H1 (cell line): ENCODE results near the gene GDPD4. TPM values are rescaled to one million over a fixed set of nuclear protein-coding genes. Genes with fewer than 3 reads are reported as not detected.

Experiments used
- CTCF ChIA-PET: fragments of 300-600 bp; sonication (Branson Sonifier 250); formaldehyde crosslinking; loops from one replicate; lab custom pipeline; 2021; ENCODE audit not compliant: partially characterized antibody; lab: Charles Lee
- POLR2A ChIA-PET: fragments of 300-600 bp; sonication (Branson Sonifier 250); formaldehyde crosslinking; loops from one replicate; lab custom pipeline; 2021; ENCODE audit warnings: inconsistent platforms; ENCODE audit not compliant: partially characterized antibody; lab: Charles Lee
- DNase-seq, 2 experiments: peaks; one replicate each; pipeline versions ENCODE4 v3.0.0 to v3.0.0-alpha.2; 2010 to 2022; ENCODE audit warnings: low spot score in 2 of 2, low read depth in 1 of 2, mixed read lengths in 1 of 2
- FAIRE-seq: peaks from 2 replicates; lab custom pipeline; 2011; peaks lifted over from hg19 to GRCh38; lab: Jason Lieb, UNC
- H2AFZ ChIP-seq: 2 replicates; pipeline ENCODE4 v1.8.1; 2012; ENCODE audit warnings: low read length, inconsistent platforms
- H2AK5ac ChIP-seq: 2 replicates; pipeline ENCODE4 v1.6.1; 2013; ENCODE audit warnings: low read depth, low read length
- H2BK120ac ChIP-seq: replicated peaks from 2 replicates; pipeline ENCODE3; 2013; ENCODE audit warnings: low read depth, low read length, inconsistent platforms
- H2BK12ac ChIP-seq: 2 replicates; pipeline ENCODE4 v1.6.1; 2013; ENCODE audit warnings: low read depth, low read length
- H2BK15ac ChIP-seq: 2 replicates; pipeline ENCODE4 v1.6.1; 2013; ENCODE audit warnings: low read length
- H2BK20ac ChIP-seq: 2 replicates; pipeline ENCODE4 v1.6.1; 2013; ENCODE audit warnings: low read length
- H2BK5ac ChIP-seq: 2 replicates; pipeline ENCODE4 v1.6.1; 2013; ENCODE audit warnings: low read depth, low read length
- H3K14ac ChIP-seq: 2 replicates; pipeline ENCODE4 v1.6.1; 2013; ENCODE audit warnings: inconsistent platforms; ENCODE audit not compliant: insufficient read length
- H3K18ac ChIP-seq: 2 replicates; pipeline ENCODE4 v1.6.1; 2013; ENCODE audit warnings: low read length; ENCODE audit errors: extremely low read depth
- H3K23ac ChIP-seq: 2 replicates; pipeline ENCODE4 v1.6.1; 2013; ENCODE audit warnings: inconsistent platforms; ENCODE audit not compliant: insufficient read length
- H3K23me2 ChIP-seq: 2 replicates; pipeline ENCODE4 v1.6.1; 2013; ENCODE audit warnings: low read depth, low read length
- H3K27ac ChIP-seq: 2 replicates; pipeline ENCODE4 v1.6.1; 2011; ENCODE audit warnings: low read depth, low read length, inconsistent platforms
- H3K27me3 ChIP-seq, 4 experiments: replicated peaks in 1 of 4; 1 replicate in 1 of 4; 2 replicates in 3 of 4; pipeline versions ENCODE4 v1.6.1 to v1.8.1; 2011 to 2013; ENCODE audit warnings: low read length in 3 of 4, mild to moderate bottlenecking in 3 of 4, inconsistent platforms in 2 of 4, mixed read lengths in 2 of 4, moderate library complexity in 1 of 4; ENCODE audit not compliant: control insufficient read depth in 3 of 4, insufficient read depth in 3 of 4; ENCODE audit errors: extremely low read depth in 1 of 4
- H3K36me3 ChIP-seq, 4 experiments: 2 replicates each; pipeline versions ENCODE4 v1.6.1 to v1.8.1; 2011 to 2013; ENCODE audit warnings: mild to moderate bottlenecking in 4 of 4, low read length in 3 of 4, moderate library complexity in 2 of 4, control low read depth in 1 of 4, inconsistent platforms in 1 of 4; ENCODE audit not compliant: insufficient read depth in 4 of 4, control insufficient read depth in 2 of 4
- H3K4ac ChIP-seq: replicated peaks from 2 replicates; pipeline ENCODE3; 2013; ENCODE audit warnings: low read length, low read depth, mixed read lengths, inconsistent platforms; ENCODE audit not compliant: insufficient read length
- H3K4me1 ChIP-seq, 4 experiments: replicated peaks in 1 of 4; 1 replicate in 1 of 4; 2 replicates in 3 of 4; pipeline versions ENCODE4 v1.6.1 to v1.8.1; 2011 to 2013; ENCODE audit warnings: low read length in 3 of 4, inconsistent platforms in 2 of 4, mixed read lengths in 1 of 4; ENCODE audit not compliant: insufficient read depth in 4 of 4, control insufficient read depth in 3 of 4
- H3K4me2 ChIP-seq, 2 experiments: 2 replicates each; pipeline versions ENCODE4 v1.6.1 to v1.8.1; 2011 to 2013; ENCODE audit warnings: low read depth in 2 of 2, low read length in 2 of 2, control low read depth in 1 of 2, inconsistent platforms in 1 of 2, mild to moderate bottlenecking in 1 of 2; ENCODE audit not compliant: insufficient read depth in 1 of 2
- H3K4me3 ChIP-seq, 4 experiments: fragments of 200-600, 300-600 bp in 1 of 4; sonication (generic), shearing (Covaris generic), sonication (Bioruptor Twin) in 1 of 4; 2 replicates each; pipeline versions ENCODE4 v1.5.1 to v1.8.1; 2011 to 2016; ENCODE audit warnings: low read length in 4 of 4, low read depth in 3 of 4, control low read depth in 2 of 4, inconsistent platforms in 2 of 4, mild to moderate bottlenecking in 2 of 4, mixed read lengths in 1 of 4, moderate library complexity in 1 of 4; ENCODE audit not compliant: insufficient read depth in 2 of 4; ENCODE audit errors: extremely low read depth in 1 of 4
- H3K56ac ChIP-seq: replicated peaks from 2 replicates; pipeline ENCODE3; 2013; ENCODE audit warnings: low read depth, mild to moderate bottlenecking, mixed read lengths, low read length, inconsistent platforms; ENCODE audit not compliant: insufficient read length
- H3K79me1 ChIP-seq: 2 replicates; pipeline ENCODE4 v1.6.1; 2013; ENCODE audit warnings: low read depth, low read length, control low read depth
- H3K79me2 ChIP-seq, 2 experiments: 2 replicates each; pipeline versions ENCODE4 v1.6.1 to v1.8.1; 2012 to 2013; ENCODE audit warnings: low read length in 2 of 2, mild to moderate bottlenecking in 2 of 2, inconsistent platforms in 1 of 2; ENCODE audit not compliant: insufficient read depth in 2 of 2, control insufficient read depth in 1 of 2
- H3K9ac ChIP-seq, 4 experiments: replicated peaks in 1 of 4; 1 replicate in 1 of 4; 2 replicates in 3 of 4; pipeline versions ENCODE4 v1.6.1 to v1.8.1; 2011 to 2013; ENCODE audit warnings: low read depth in 3 of 4, low read length in 3 of 4, control low read depth in 2 of 4, mild to moderate bottlenecking in 2 of 4, moderate library complexity in 2 of 4, inconsistent platforms in 1 of 4; ENCODE audit errors: extremely low read depth in 1 of 4
- H3K9me3 ChIP-seq, 2 experiments: 2 replicates each; pipeline versions ENCODE4 v1.6.1 to v1.8.1; 2012 to 2013; ENCODE audit warnings: mild to moderate bottlenecking in 2 of 2, moderate library complexity in 2 of 2, control low read depth in 1 of 2, inconsistent platforms in 1 of 2, low read depth in 1 of 2, low read length in 1 of 2, mixed read lengths in 1 of 2; ENCODE audit not compliant: insufficient read depth in 2 of 2
- H4K20me1 ChIP-seq, 2 experiments: replicated peaks in 1 of 2; 2 replicates each; pipeline versions ENCODE3 to v1.8.1; 2011 to 2013; ENCODE audit warnings: inconsistent platforms in 2 of 2, low read length in 2 of 2, mild to moderate bottlenecking in 1 of 2; ENCODE audit not compliant: insufficient read depth in 2 of 2, control insufficient read depth in 1 of 2
- H4K5ac ChIP-seq: 2 replicates; pipeline ENCODE4 v1.6.1; 2013; ENCODE audit warnings: low read length, low read depth, mixed read lengths, inconsistent platforms; ENCODE audit not compliant: insufficient read length
- H4K8ac ChIP-seq: 2 replicates; pipeline ENCODE4 v1.8.0; 2013; ENCODE audit warnings: mild to moderate bottlenecking, moderate library complexity, low read length, inconsistent platforms; ENCODE audit not compliant: insufficient read depth; ENCODE audit errors: extremely low read depth
- H4K91ac ChIP-seq: replicated peaks from 2 replicates; pipeline ENCODE3; 2013; ENCODE audit warnings: low read length, mixed read lengths, inconsistent platforms; ENCODE audit not compliant: insufficient read length
- BRCA1 ChIP-seq: IDR thresholded peaks from 2 replicates; pipeline ENCODE4 v1.6.1; 2012; ENCODE audit warnings: low read depth, low read length, improper control_type of control experiment
- EZH2 ChIP-seq: fragments of 200-600 bp; sonication (generic); IDR thresholded peaks from 2 replicates; pipeline ENCODE4 v1.7.1; 2012; ENCODE audit warnings: low read depth, mild to moderate bottlenecking, moderate library complexity, low read length, inconsistent platforms; ENCODE audit not compliant: severe bottlenecking
- GTF2F1 ChIP-seq: IDR thresholded peaks from 2 replicates; pipeline ENCODE4 v1.6.1; 2012; ENCODE audit warnings: low read depth, low read length, improper control_type of control experiment, borderline replicate concordance
- RFX5 ChIP-seq: IDR thresholded peaks from 2 replicates; pipeline ENCODE4 v1.6.1; 2011; ENCODE audit warnings: low read depth, low read length, improper control_type of control experiment, borderline replicate concordance
- SP4 ChIP-seq: IDR thresholded peaks from 2 replicates; pipeline ENCODE4 v1.6.1; 2012; ENCODE audit warnings: low read length, inconsistent platforms
- SUZ12 ChIP-seq: fragments of 200-600 bp; sonication (generic); IDR thresholded peaks from 2 replicates; pipeline ENCODE4 v1.6.1; 2012; ENCODE audit warnings: mild to moderate bottlenecking, inconsistent platforms, low read length, moderate library complexity, mixed read lengths
- TAF7 ChIP-seq: optimal IDR thresholded peaks from 2 replicates; pipeline ENCODE3; 2011; ENCODE audit warnings: low read depth, mild to moderate bottlenecking, inconsistent platforms, low read length, moderate library complexity, borderline replicate concordance
- TEAD4 ChIP-seq: IDR thresholded peaks from 2 replicates; pipeline ENCODE4 v1.6.1; 2012; ENCODE audit warnings: low read depth, low read length, inconsistent platforms, mixed read lengths
- WGBS, 2 experiments: shearing (Covaris generic) in 1 of 2; methylation state at CpG; one replicate each; pipeline versions ENCODE4 v1.1.6 to v1.1.7; 2013 to 2015; ENCODE audit warnings: low lambda C conversion rate in 2 of 2, mixed read lengths in 2 of 2, inconsistent platforms in 1 of 2, low coverage in 1 of 2, missing lambda C conversion rate in 1 of 2; ENCODE audit not compliant: insufficient replicate concordance in 2 of 2, insufficient coverage in 1 of 2, insufficient read length in 1 of 2; ENCODE audit errors: extremely low coverage in 1 of 2, missing lambda C conversion rate in 1 of 2; 5-methylcytosine and 5-hydroxymethylcytosine counted together
- polyA plus RNA-seq, 7 experiments: library from polyadenylated mRNA; depleted of rRNA in 3 of 7; stranded (reverse) in 5 of 7; unstranded in 2 of 7; fragments of >200 nt in 5 of 7; fragments of 200-250 nt in 2 of 7; gene quantifications; 1 replicate in 5 of 7; 2 replicates in 1 of 7; 4 replicates in 1 of 7; pipeline versions ENCODE4 v1.2.1 to v1.2.3, GENCODE V29; 2011 to 2013; ENCODE audit warnings: missing spikeins in 2 of 7, mixed read lengths in 2 of 7
- total RNA-seq: library from RNA; stranded (reverse); fragmentation: NEBNext Ultra II Directional; extraction: Animal tissue kit (Norgen Biotek cat#: 25700); gene quantifications from 2 replicates; pipeline ENCODE4 v1.2.1, GENCODE V29; 2021
- TF ChIP-seq, protein P1 (sequence below): IDR thresholded peaks from 2 replicates; pipeline ENCODE4 v1.6.1; 2012; ENCODE audit warnings: inconsistent platforms

The GDPD4 gene
- total and polyA plus RNA-seq, 2 of the 8 experiments (the other 6 are each of a cell fraction or from before 2014, with no cell fraction given), result not detected

GRCh38 chr11:77318600-77318999, 17.1 kb upstream of the GDPD4 start:
- no peak overlapping the region for H3K27ac ChIP-seq
- H2BK120ac ChIP-seq, result no peak overlapping the region
- 91% methylated on average over 2 of the region's 2 CpGs; no CpG with 5 or more reads in 1 of the 2 experiments for WGBS, 2 experiments
- H2AFZ ChIP-seq, result no peak overlapping the region
- no peak overlapping the region for H3K4me3 ChIP-seq
- H3K9me3 ChIP-seq, result no peaks in the 10 kb centered on the region
- peaks cover 0 to under 1% of the 10 kb centered on the region in 2 experiments for H4K20me1 ChIP-seq
- peaks cover 0 to 14% (median 6%) of the 10 kb centered on the region in 4 experiments; a peak in 5 of 8 replicates for H3K36me3 ChIP-seq
- no peak overlapping the region for H4K8ac ChIP-seq
- no peak overlapping the region for H3K4ac ChIP-seq
- ChIA-PET POLR2A (no interaction called here), CTCF (interaction anchor here (0.6 kb wide), 1 partner anchor 293 kb away, joined by 3 read pairs; no protein-coding TSS in a partner anchor)
- no peak overlapping the region for H4K5ac ChIP-seq
- no peak overlapping the region for H3K9ac ChIP-seq
- no peaks in the 10 kb centered on the region for H3K79me1 ChIP-seq
- no peak overlapping the region for H2BK20ac ChIP-seq
- no peak for FAIRE-seq
- H2BK12ac ChIP-seq, result no peak overlapping the region
- no peak overlapping the region for H3K18ac ChIP-seq
- no peaks in the 10 kb centered on the region for H3K23me2 ChIP-seq
- H3K79me2 ChIP-seq, result no peaks in the 10 kb centered on the region
- no peak overlapping the region for H3K4me2 ChIP-seq
- peaks cover 0 to 1% (median 0%) of the 10 kb centered on the region in 4 experiments; a peak in 2 of 7 replicates for H3K27me3 ChIP-seq
- H3K23ac ChIP-seq, result no peak overlapping the region
- no peak overlapping the region for H2BK15ac ChIP-seq
- no peaks in the 10 kb centered on the region for H3K4me1 ChIP-seq
- H4K91ac ChIP-seq, result no peak overlapping the region
- no peak overlapping the region for H2BK5ac ChIP-seq
- H2AK5ac ChIP-seq, result no peak overlapping the region
- no peak overlapping the region for H3K56ac ChIP-seq
- DNase-seq, result no peak
- TF ChIP-seq BRCA1, result no peak
- TF ChIP-seq SUZ12, result no peak
- no peak for TF ChIP-seq RFX5
- no peak for TF ChIP-seq EZH2
- no peak for TF ChIP-seq GTF2F1
- TF ChIP-seq TAF7, result no peak
- TF ChIP-seq SP4, result no peak
- TF ChIP-seq, protein P1, sequence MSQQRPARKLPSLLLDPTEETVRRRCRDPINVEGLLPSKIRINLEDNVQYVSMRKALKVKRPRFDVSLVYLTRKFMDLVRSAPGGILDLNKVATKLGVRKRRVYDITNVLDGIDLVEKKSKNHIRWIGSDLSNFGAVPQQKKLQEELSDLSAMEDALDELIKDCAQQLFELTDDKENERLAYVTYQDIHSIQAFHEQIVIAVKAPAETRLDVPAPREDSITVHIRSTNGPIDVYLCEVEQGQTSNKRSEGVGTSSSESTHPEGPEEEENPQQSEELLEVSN, result no peak
- no peak for TF ChIP-seq TEAD4
- no peak overlapping the region for H3K14ac ChIP-seq
